ENCODE results near the gene TEK.

DNA sequence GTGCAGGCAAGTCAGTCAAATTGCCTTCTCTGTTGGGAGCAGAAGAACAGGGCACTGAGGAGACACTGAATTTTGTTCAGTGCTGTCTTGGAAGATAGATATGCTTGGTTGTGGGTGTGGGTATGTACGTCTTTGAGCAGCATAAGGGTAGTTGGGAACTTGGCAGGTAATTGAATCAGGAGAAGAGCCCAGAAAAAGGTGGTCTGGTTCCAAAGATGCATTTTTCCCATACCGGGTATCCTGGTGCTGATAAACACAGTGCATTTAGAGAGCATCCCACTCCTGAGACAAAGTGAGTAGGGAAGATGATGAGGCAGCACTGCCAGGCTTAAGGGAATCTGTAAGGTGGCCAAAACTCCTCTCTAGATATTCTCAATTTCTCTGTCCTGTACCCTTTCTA is 40.6 kb downstream of the TEK start:
- no peak for TF ChIP-seq POLR2A (IDR thresholded peaks at IDR 0.05)
- no peak for TF ChIP-seq CTCF (IDR thresholded peaks at IDR 0.05)

Measured in tibial nerve (tissue), 3 donors.